Chondrocyte (in vitro differentiated cells): ENCODE results near the gene SEMA3E. TPM values are rescaled to one million over a fixed set of nuclear protein-coding genes. Genes with fewer than 3 reads are reported as not detected.

ENCODE experiments used
- DNase-seq: peaks from one replicate; pipeline ENCODE4 v3.0.0; 2021; ENCODE audit warnings: mixed read lengths, low spot score
- H3K27ac Mint-ChIP-seq: one replicate; pipeline ENCODE4 v1.8.0; 2021; ENCODE audit warnings: mild to moderate bottlenecking, moderate library complexity, mixed read lengths; ENCODE audit not compliant: unreplicated experiment
- H3K27me3 Mint-ChIP-seq: 2 replicates; pipeline ENCODE4 v1.8.0; 2021; ENCODE audit warnings: low read depth, mixed read lengths
- H3K36me3 Mint-ChIP-seq: 2 replicates; pipeline ENCODE4 v1.8.0; 2021; ENCODE audit warnings: low read depth, mixed read lengths
- H3K4me1 Mint-ChIP-seq: 2 replicates; pipeline ENCODE4 v1.8.0; 2021; ENCODE audit warnings: low read depth, mild to moderate bottlenecking, mixed read lengths
- H3K4me3 Mint-ChIP-seq: one replicate; pipeline ENCODE4 v1.8.0; 2021; ENCODE audit warnings: mild to moderate bottlenecking, moderate library complexity, mixed read lengths; ENCODE audit not compliant: unreplicated experiment
- H3K9me3 Mint-ChIP-seq: 2 replicates; pipeline ENCODE4 v1.8.0; 2021; ENCODE audit warnings: low read depth, mixed read lengths
- total RNA-seq: library from RNA; stranded (reverse); gene quantifications from 3 replicates; pipeline ENCODE4 v1.2.1, GENCODE V29; 2021
- TF ChIP-seq, protein P1 (sequence below): fragments of 200-600 bp; sonication (generic); IDR thresholded peaks from 2 replicates; pipeline ENCODE4 v1.5.0; 2021; ENCODE audit warnings: antibody characterized with exemption, mild to moderate bottlenecking, moderate library complexity

SEMA3E gene
- total RNA-seq, 1 donor from 2014 or later, result 3.7 TPM

DNA sequence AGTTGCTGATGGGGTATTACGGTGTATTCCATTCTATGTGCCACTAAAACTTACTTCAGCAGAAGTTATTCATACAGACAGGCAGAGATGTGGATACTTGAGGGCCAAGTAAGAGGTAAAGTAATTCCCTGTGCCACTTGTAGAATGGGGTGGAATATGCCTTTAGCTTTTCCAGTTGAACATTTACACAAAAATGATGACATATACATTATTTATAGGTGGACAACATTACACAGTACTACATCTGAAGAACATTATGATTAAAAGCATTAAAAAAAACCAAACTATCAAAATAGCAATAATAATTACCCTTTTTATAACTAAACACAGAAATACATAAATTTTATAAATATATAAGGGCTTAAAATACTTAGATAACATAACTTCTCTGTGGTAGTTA lies 3.5 kb upstream of the SEMA3E start:
- Mint-ChIP-seq H3K27me3 (peaks cover 1% of the 10 kb centered on the region), H3K9me3 (peaks cover 3% of the 10 kb centered on the region), H3K4me1 (peaks cover 14% of the 10 kb centered on the region), H3K36me3 (no peaks in the 10 kb centered on the region), H3K4me3 (no peak overlapping the region), H3K27ac (no peak overlapping the region)
- no peak for DNase-seq
- TF ChIP-seq, protein P1, sequence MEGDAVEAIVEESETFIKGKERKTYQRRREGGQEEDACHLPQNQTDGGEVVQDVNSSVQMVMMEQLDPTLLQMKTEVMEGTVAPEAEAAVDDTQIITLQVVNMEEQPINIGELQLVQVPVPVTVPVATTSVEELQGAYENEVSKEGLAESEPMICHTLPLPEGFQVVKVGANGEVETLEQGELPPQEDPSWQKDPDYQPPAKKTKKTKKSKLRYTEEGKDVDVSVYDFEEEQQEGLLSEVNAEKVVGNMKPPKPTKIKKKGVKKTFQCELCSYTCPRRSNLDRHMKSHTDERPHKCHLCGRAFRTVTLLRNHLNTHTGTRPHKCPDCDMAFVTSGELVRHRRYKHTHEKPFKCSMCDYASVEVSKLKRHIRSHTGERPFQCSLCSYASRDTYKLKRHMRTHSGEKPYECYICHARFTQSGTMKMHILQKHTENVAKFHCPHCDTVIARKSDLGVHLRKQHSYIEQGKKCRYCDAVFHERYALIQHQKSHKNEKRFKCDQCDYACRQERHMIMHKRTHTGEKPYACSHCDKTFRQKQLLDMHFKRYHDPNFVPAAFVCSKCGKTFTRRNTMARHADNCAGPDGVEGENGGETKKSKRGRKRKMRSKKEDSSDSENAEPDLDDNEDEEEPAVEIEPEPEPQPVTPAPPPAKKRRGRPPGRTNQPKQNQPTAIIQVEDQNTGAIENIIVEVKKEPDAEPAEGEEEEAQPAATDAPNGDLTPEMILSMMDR, result no peak

- H3K4me3 Mint-ChIP-seq, result no peak overlapping the region
Observed at GRCh38 chr7:83649701-83650100, 762 bp upstream of the SEMA3E start.

GRCh38 chr7:83646027-83646426 lies 2.9 kb downstream of the SEMA3E start:
- Mint-ChIP-seq H3K27ac (no peak overlapping the region), H3K9me3 (no peaks in the 10 kb centered on the region), H3K4me3 (no peak overlapping the region), H3K4me1 (peaks cover 14% of the 10 kb centered on the region), H3K27me3 (no peaks in the 10 kb centered on the region), H3K36me3 (no peaks in the 10 kb centered on the region)
- TF ChIP-seq, protein P1, result no peak
- DNase-seq, result no peak

More at GRCh38 chr7:83649701-83650100, 762 bp upstream of the SEMA3E start:
- H3K27ac Mint-ChIP-seq, result no peak overlapping the region
- no peak for DNase-seq
- H3K9me3 Mint-ChIP-seq, result peaks cover 3% of the 10 kb centered on the region
- no peaks in the 10 kb centered on the region for H3K36me3 Mint-ChIP-seq
- no peaks in the 10 kb centered on the region for H3K27me3 Mint-ChIP-seq
- TF ChIP-seq, protein P1, result no peak
- peaks cover 14% of the 10 kb centered on the region for H3K4me1 Mint-ChIP-seq

GRCh38 chr7:83643739-83644138 lies 5.2 kb downstream of the SEMA3E start:
- TF ChIP-seq, protein P1, result no peak
- Mint-ChIP-seq H3K4me3 (no peak overlapping the region), H3K27ac (no peak overlapping the region), H3K9me3 (no peaks in the 10 kb centered on the region), H3K4me1 (peaks cover 21% of the 10 kb centered on the region), H3K36me3 (no peaks in the 10 kb centered on the region), H3K27me3 (no peaks in the 10 kb centered on the region)
- DNase-seq, result no peak

DNA sequence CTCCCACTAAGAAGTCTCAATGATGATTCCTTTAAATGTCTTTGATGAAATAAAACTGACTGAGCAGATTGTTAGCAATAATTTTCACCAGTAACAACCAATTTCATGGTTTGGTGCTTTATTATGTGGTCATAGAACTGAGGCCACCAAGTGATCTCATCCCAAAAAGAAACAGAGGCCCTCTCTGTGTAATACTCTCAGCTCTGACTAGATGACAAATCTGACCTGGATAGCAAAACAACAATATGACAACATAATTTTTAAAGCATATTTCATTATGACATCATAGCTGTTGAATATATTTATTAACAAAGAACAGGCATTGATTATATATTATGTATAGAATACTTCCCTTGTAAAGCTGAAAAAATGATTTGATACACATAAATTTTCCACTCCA lies 5.9 kb downstream of the SEMA3E start:
- Mint-ChIP-seq H3K27me3 (no peaks in the 10 kb centered on the region), H3K4me1 (peaks cover 13% of the 10 kb centered on the region), H3K27ac (no peak overlapping the region), H3K36me3 (no peaks in the 10 kb centered on the region), H3K9me3 (no peaks in the 10 kb centered on the region), H3K4me3 (no peak overlapping the region)
- TF ChIP-seq, protein P1, result no peak
- no peak for DNase-seq
